AG04450 (cell line): Measurements from ENCODE around the gene LRP8. TPM values are rescaled to one million over a fixed set of nuclear protein-coding genes. Genes with fewer than 3 reads are reported as not detected.

Experiments
- CTCF ChIA-PET: fragments of 300-600, 350-600 bp; formaldehyde crosslinking; extraction: SDS; loops from one replicate; lab custom pipeline; 2022; ENCODE audit warnings: antibody characterized with exemption, inconsistent platforms; lab: Charles Lee
- POLR2A ChIA-PET: fragments of 350-600 bp; formaldehyde crosslinking; extraction: SDS; loops from one replicate; lab custom pipeline; 2021; ENCODE audit warnings: antibody characterized with exemption, inconsistent platforms; lab: Yijun Ruan, JAX
- DNase-seq: peaks from one replicate; pipeline ENCODE4 v3.0.0-alpha.2; 2011; ENCODE audit warnings: low read depth, low spot score
- H3K27ac ChIP-seq: one replicate; pipeline ENCODE4 v1.5.1; 2012; ENCODE audit warnings: low read depth, low read length, control low read depth
- H3K27me3 ChIP-seq: one replicate; pipeline ENCODE4 v1.6.0; 2012; ENCODE audit warnings: low read length; ENCODE audit not compliant: control insufficient read depth, insufficient read depth
- H3K4me3 ChIP-seq: 2 replicates; pipeline ENCODE4 v1.5.1; 2011; ENCODE audit warnings: mild to moderate bottlenecking, low read depth, low read length, control low read depth
- H3K9me3 ChIP-seq: 2 replicates; pipeline ENCODE4 v1.5.1; 2012; ENCODE audit warnings: low read length; ENCODE audit not compliant: control insufficient read depth, insufficient read depth
- polyA plus RNA-seq: library from polyadenylated mRNA; depleted of rRNA; stranded (reverse); fragments of >200 nt; gene quantifications from 2 replicates; pipeline ENCODE4 v1.2.3, GENCODE V29; 2011
- TF ChIP-seq, protein P1 (sequence below): IDR thresholded peaks from 2 replicates; pipeline ENCODE4 v1.5.1; 2011; ENCODE audit warnings: low read depth, low read length, control low read depth, inconsistent platforms

The LRP8 gene
- polyA plus RNA-seq, 1 experiment, result 5.0 TPM

DNA sequence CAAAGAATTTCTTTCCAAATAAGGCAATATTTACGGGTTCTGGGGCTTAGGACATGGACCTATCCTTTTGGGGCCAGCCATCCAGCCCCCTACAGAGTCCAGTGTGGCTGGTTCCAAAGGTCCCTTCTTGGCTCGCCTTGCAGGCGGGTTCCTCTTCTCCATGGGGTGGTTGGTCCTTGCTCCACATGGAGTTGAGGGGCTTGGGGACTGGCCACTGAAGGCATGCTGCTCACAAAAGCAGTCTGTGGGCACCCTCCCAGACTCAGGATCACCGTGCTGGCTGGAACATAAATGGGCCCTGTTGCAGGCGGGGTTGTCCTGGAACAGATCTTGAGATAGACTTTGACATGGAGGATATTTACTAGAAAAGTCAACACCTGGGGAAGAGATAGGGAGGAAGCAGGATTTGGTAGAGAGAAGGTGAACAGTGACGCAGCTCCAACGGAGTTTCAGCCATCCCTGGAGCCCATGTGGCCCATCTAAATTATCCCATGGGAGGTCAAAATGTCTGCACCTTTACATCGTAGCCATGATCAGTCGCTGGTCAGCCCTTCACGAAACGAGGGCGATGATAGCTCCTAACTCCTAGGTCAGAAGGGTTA, 39.1 kb upstream of the LRP8 start:
- Histone ChIP-seq H3K9me3 (no peaks in the 10 kb centered on the region; the same call in 1 of the 2 replicates), H3K27ac (no peak overlapping the region), H3K4me3 (no peak overlapping the region), H3K27me3 (peaks cover 60% of the 10 kb centered on the region)
- CTCF ChIA-PET, result no interaction called here
- POLR2A ChIA-PET, result no interaction called here
- no peak for DNase-seq
- TF ChIP-seq, protein P1, sequence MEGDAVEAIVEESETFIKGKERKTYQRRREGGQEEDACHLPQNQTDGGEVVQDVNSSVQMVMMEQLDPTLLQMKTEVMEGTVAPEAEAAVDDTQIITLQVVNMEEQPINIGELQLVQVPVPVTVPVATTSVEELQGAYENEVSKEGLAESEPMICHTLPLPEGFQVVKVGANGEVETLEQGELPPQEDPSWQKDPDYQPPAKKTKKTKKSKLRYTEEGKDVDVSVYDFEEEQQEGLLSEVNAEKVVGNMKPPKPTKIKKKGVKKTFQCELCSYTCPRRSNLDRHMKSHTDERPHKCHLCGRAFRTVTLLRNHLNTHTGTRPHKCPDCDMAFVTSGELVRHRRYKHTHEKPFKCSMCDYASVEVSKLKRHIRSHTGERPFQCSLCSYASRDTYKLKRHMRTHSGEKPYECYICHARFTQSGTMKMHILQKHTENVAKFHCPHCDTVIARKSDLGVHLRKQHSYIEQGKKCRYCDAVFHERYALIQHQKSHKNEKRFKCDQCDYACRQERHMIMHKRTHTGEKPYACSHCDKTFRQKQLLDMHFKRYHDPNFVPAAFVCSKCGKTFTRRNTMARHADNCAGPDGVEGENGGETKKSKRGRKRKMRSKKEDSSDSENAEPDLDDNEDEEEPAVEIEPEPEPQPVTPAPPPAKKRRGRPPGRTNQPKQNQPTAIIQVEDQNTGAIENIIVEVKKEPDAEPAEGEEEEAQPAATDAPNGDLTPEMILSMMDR, result no peak

DNA sequence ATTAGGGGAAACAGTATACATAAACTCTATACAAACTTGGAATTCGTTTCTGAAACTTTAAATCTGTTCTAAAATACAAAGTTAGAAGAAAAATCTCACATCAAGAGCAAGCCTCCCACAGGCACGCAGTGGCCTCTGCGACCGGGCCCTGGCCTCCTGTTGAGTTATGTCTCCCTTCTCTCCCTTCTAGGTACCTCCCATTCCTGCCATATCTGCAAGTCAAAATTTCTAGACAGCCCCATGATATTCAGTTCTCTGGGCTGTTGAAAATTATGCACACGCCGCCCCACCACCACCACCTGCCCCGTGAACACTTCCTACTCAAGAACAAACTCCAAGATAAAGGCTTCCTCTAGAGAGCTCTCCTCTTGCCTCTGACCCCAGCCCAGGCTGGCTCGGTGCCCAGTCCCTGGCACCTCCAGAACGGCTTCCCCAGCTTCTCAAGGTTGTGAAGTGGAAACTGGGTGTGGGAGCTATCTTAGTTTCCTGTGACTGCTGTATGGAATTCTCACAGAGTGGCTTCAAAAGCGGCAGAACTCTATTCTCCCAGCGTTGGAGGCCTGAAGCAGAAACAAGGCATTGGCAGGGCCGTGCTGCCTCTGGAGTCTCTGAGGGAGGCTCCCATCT, 37.7 kb upstream of the LRP8 start:
- CTCF ChIA-PET, result no interaction called here
- TF ChIP-seq, protein P1, result no peak
- POLR2A ChIA-PET, result no interaction called here

DNA sequence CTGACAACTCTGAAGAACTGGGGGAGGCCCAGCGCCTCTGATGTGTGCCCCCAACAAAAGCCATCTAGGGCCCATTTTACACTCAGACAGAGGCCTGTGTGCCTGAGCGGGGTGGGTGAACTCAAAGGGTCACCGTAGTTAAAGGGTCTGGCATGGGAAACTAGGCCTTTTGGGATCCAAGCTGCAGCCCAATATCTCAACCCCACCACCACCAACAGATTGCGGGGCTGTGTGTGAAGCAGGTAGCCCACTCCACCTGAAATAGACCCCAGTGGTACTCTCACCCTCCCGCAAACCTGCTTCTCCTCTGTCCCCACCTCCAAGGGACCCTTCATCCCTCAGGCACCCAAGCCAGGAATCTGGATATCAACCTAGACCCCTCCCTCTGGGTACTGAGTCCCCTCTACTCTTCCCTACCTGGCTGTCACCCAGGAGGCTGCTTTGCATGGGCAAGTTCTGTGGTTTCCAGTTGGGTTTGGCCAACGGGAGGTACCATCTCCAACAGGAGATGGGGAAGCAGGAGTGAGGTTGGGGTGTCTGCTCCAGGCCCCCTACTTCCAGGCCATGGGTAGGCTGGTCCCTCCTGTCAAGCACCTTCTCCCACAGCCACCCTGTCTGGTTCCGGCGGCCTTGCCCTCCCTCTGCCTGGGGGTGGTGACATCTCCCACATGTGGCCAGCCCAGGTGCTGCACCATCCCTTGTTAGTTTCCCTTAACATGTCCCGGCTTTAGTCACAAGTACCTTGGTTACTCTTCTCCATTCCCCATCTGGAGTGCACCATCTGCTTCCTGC, 35.2 kb upstream of the LRP8 start:
- Histone ChIP-seq H3K27me3 (peaks cover 49% of the 10 kb centered on the region), H3K9me3 (no peaks in the 10 kb centered on the region; the same call in 1 of the 2 replicates), H3K4me3 (no peak overlapping the region), H3K27ac (no peak overlapping the region)
- TF ChIP-seq, protein P1, result no peak
- ChIA-PET CTCF (no interaction called here), POLR2A (no interaction called here)
- DNase-seq, result no peak

More for the DNA sequence above, 37.7 kb upstream of the LRP8 start:
- peaks cover 52% of the 10 kb centered on the region for H3K27me3 ChIP-seq
- no peak overlapping the region for H3K4me3 ChIP-seq
- no peak for DNase-seq
- H3K27ac ChIP-seq, result no peak overlapping the region
- no peaks in the 10 kb centered on the region; the same call in 1 of the 2 replicates for H3K9me3 ChIP-seq

DNA sequence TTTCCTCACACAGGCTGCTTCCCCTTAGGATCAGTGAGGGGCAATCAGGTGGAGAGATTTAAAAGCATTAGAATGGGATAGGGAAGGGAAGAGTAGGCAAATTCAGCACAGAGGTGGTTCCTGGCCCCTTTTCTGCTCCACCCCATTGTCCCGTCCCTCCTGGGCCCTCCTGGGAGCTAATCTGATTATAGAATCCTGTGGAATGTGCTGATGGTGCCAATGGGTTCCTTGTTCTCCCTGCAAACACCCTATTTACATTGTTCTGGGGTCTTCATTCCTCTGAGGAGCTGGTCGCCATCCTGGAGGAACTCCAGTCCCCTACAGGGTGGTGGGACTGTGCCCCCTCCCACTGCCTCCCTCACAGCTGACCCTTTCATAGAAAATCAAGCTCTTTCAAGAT, 34.4 kb upstream of the LRP8 start:
- ChIA-PET CTCF (no interaction called here), POLR2A (no interaction called here)
- no peak overlapping the region for H3K4me3 ChIP-seq
- TF ChIP-seq, protein P1, result no peak
- no peak for DNase-seq
- no peaks in the 10 kb centered on the region; the same call in 1 of the 2 replicates for H3K9me3 ChIP-seq
- H3K27ac ChIP-seq, result no peak overlapping the region
- peaks cover 44% of the 10 kb centered on the region for H3K27me3 ChIP-seq
